Activated T-cell treated with anti-CD3 and anti-CD28 coated beads, Interleukin-2, amount 50 U/mL, for 24 hours (primary cell): Measurements from ENCODE around the gene SNPH.

Experiments used
- DNase-seq: peaks from one replicate; pipeline ENCODE4 v3.0.0-alpha.2; 2020
- H3K27ac Mint-ChIP-seq: 2 replicates; pipeline ENCODE4 v1.8.0; 2020; ENCODE audit warnings: mild to moderate bottlenecking, mixed read lengths
- H3K27me3 Mint-ChIP-seq: 2 replicates; pipeline ENCODE4 v1.8.0; 2020; ENCODE audit warnings: mixed read lengths
- H3K36me3 Mint-ChIP-seq: 2 replicates; pipeline ENCODE4 v1.8.0; 2020; ENCODE audit warnings: low read depth, mixed read lengths
- H3K4me1 Mint-ChIP-seq: 2 replicates; pipeline ENCODE4 v1.8.0; 2020; ENCODE audit warnings: low read depth, mixed read lengths
- H3K4me3 Mint-ChIP-seq: 2 replicates; pipeline ENCODE4 v1.8.0; 2020; ENCODE audit warnings: mild to moderate bottlenecking, moderate library complexity, mixed read lengths
- H3K9me3 Mint-ChIP-seq: 2 replicates; pipeline ENCODE4 v1.8.0; 2020; ENCODE audit warnings: mixed read lengths

SNPH gene

GRCh38 chr20:1326031-1326930 lies 60.2 kb downstream of the SNPH start:
- Mint-ChIP-seq H3K9me3 (no peaks in the 10 kb centered on the region), H3K27ac (no peak overlapping the region), H3K4me3 (no peak overlapping the region), H3K36me3 (peaks cover 16% of the 10 kb centered on the region), H3K4me1 (peaks cover 22% of the 10 kb centered on the region), H3K27me3 (no peaks in the 10 kb centered on the region)
- DNase-seq: peak; percentile 16

- no peak overlapping the region for H3K27ac Mint-ChIP-seq
These were observed 61.2 kb downstream of the SNPH start for GRCh38 chr20:1327241-1327653.

GRCh38 chr20:1327827-1328679 lies 62.0 kb downstream of the SNPH start:
- peak; percentile 23 for DNase-seq
- Mint-ChIP-seq H3K4me1 (peaks cover 33% of the 10 kb centered on the region), H3K9me3 (no peaks in the 10 kb centered on the region), H3K27ac (no peak overlapping the region), H3K36me3 (peaks cover 33% of the 10 kb centered on the region), H3K27me3 (no peaks in the 10 kb centered on the region), H3K4me3 (no peak overlapping the region)

More at GRCh38 chr20:1327241-1327653, 61.2 kb downstream of the SNPH start:
- Mint-ChIP-seq H3K36me3 (peaks cover 25% of the 10 kb centered on the region), H3K9me3 (no peaks in the 10 kb centered on the region), H3K4me1 (peaks cover 25% of the 10 kb centered on the region), H3K27me3 (no peaks in the 10 kb centered on the region), H3K4me3 (no peak overlapping the region)
- peak; percentile 31 for DNase-seq

GRCh38 chr20:1328680-1329330 lies 62.7 kb downstream of the SNPH start, which contains the start of gene SDCBP2:
Gene SDCBP2 (minus strand): TSS chr20:1329139. CDS start chr20:1320416, 8,723 bp downstream.
- H3K9me3 Mint-ChIP-seq: no peaks in the 10 kb centered on the region
- no peaks in the 10 kb centered on the region for H3K27me3 Mint-ChIP-seq
- H3K4me1 Mint-ChIP-seq: peaks cover 36% of the 10 kb centered on the region
- DNase-seq: peak; percentile 26
- peak within 1 kb of the TSS; percentile 90 for H3K27ac Mint-ChIP-seq
- no peak within 1 kb of the TSS for H3K4me3 Mint-ChIP-seq
- peaks cover 37% of the 10 kb centered on the region for H3K36me3 Mint-ChIP-seq

GRCh38 chr20:1330075-1330830 lies 64.2 kb downstream of the SNPH start:
- Mint-ChIP-seq H3K4me3 (no peak overlapping the region), H3K27ac (peak overlapping the region; percentile 90), H3K9me3 (no peaks in the 10 kb centered on the region), H3K27me3 (no peaks in the 10 kb centered on the region), H3K4me1 (peaks cover 41% of the 10 kb centered on the region), H3K36me3 (peaks cover 44% of the 10 kb centered on the region)
- peak; percentile 36 for DNase-seq

- peaks cover 47% of the 10 kb centered on the region for H3K36me3 Mint-ChIP-seq
- peak; percentile 20 for DNase-seq
- peak overlapping the region; percentile 63 for H3K27ac Mint-ChIP-seq
- H3K9me3 Mint-ChIP-seq: no peaks in the 10 kb centered on the region
- H3K4me1 Mint-ChIP-seq: peaks cover 46% of the 10 kb centered on the region
- H3K27me3 Mint-ChIP-seq: no peaks in the 10 kb centered on the region
- no peak overlapping the region for H3K4me3 Mint-ChIP-seq
These were observed 65.0 kb downstream of the SNPH start for GRCh38 chr20:1331101-1331500.

GRCh38 chr20:1331801-1332453 lies 65.8 kb downstream of the SNPH start:
- Mint-ChIP-seq H3K27me3 (no peaks in the 10 kb centered on the region), H3K27ac (peak overlapping the region; percentile 75), H3K4me1 (peaks cover 54% of the 10 kb centered on the region), H3K4me3 (no peak overlapping the region), H3K9me3 (no peaks in the 10 kb centered on the region), H3K36me3 (peaks cover 52% of the 10 kb centered on the region)
- DNase-seq: peak; percentile 18

- Mint-ChIP-seq H3K27me3 (no peaks in the 10 kb centered on the region), H3K4me3 (no peak overlapping the region), H3K9me3 (no peaks in the 10 kb centered on the region), H3K27ac (peak overlapping the region; percentile 75), H3K4me1 (peaks cover 60% of the 10 kb centered on the region), H3K36me3 (peaks cover 52% of the 10 kb centered on the region)
- peak; percentile 23 for DNase-seq
These were observed 66.7 kb downstream of the SNPH start for GRCh38 chr20:1332749-1333300.

GRCh38 chr20:1333462-1334369 lies 67.6 kb downstream of the SNPH start:
- no peaks in the 10 kb centered on the region for H3K27me3 Mint-ChIP-seq
- H3K36me3 Mint-ChIP-seq: peaks cover 49% of the 10 kb centered on the region
- peaks cover 60% of the 10 kb centered on the region for H3K4me1 Mint-ChIP-seq
- DNase-seq: peak; percentile 20
- H3K27ac Mint-ChIP-seq: peak overlapping the region; percentile 75
- H3K9me3 Mint-ChIP-seq: no peaks in the 10 kb centered on the region
- H3K4me3 Mint-ChIP-seq: no peak overlapping the region

GRCh38 chr20:1334370-1334731 lies 68.3 kb downstream of the SNPH start:
- H3K9me3 Mint-ChIP-seq: no peaks in the 10 kb centered on the region

GRCh38 chr20:1334761-1335160 lies 68.7 kb downstream of the SNPH start:
- H3K4me1 Mint-ChIP-seq: peaks cover 52% of the 10 kb centered on the region
- no peaks in the 10 kb centered on the region for H3K9me3 Mint-ChIP-seq
- peak; percentile 2 for DNase-seq
- peaks cover 46% of the 10 kb centered on the region for H3K36me3 Mint-ChIP-seq
- H3K27me3 Mint-ChIP-seq: no peaks in the 10 kb centered on the region
- H3K27ac Mint-ChIP-seq: peak overlapping the region; percentile 14
- no peak overlapping the region for H3K4me3 Mint-ChIP-seq

More at GRCh38 chr20:1334370-1334731, 68.3 kb downstream of the SNPH start:
- Mint-ChIP-seq H3K4me3 (no peak overlapping the region), H3K27ac (no peak overlapping the region), H3K27me3 (no peaks in the 10 kb centered on the region), H3K4me1 (peaks cover 56% of the 10 kb centered on the region), H3K36me3 (peaks cover 49% of the 10 kb centered on the region)
- no peak for DNase-seq

GRCh38 chr20:1335961-1336698 lies 70.0 kb downstream of the SNPH start:
- no peaks in the 10 kb centered on the region for H3K9me3 Mint-ChIP-seq
- peaks cover 40% of the 10 kb centered on the region for H3K4me1 Mint-ChIP-seq
- H3K27ac Mint-ChIP-seq: peak overlapping the region; percentile 86
- H3K4me3 Mint-ChIP-seq: no peak overlapping the region
- no peak for DNase-seq
- peaks cover 38% of the 10 kb centered on the region for H3K36me3 Mint-ChIP-seq
- no peaks in the 10 kb centered on the region for H3K27me3 Mint-ChIP-seq
